Stimulated activated CD4-positive, alpha-beta T cell treated with anti-CD3 and anti-CD28 coated beads, Interleukin-4, amount 100 ng/mL, for 24 hours (primary cell): ENCODE data around the gene CLEC2A.
"Not testable (repeated sequence)": the region's sequence is repeated elsewhere in the genome, so short reads cannot be mapped to it uniquely, and the experiment has no call there.

Experiments used
- DNase-seq: peaks from one replicate; pipeline ENCODE4 v3.0.0-alpha.2; 2020

Gene CLEC2A

GRCh38 chr12:9932270-9932669 lies at the start of gene CLEC2A:
CLEC2A (minus strand) TSS chr12:9932370; CDS start chr12:9932329, 41 bp downstream.
- DNase-seq, result no peak

GRCh38 chr12:9980126-9980525 lies 48.0 kb upstream of the CLEC2A start:
- no peak for DNase-seq

- DNase-seq, result no peak
Measured at GRCh38 chr12:9977916-9978315, 45.7 kb upstream of the CLEC2A start.

GRCh38 chr12:9976626-9977025 lies 44.5 kb upstream of the CLEC2A start:
- DNase-seq, result not testable (repeated sequence)

- no peak for DNase-seq
Measured at GRCh38 chr12:9975614-9976013, 43.4 kb upstream of the CLEC2A start.

GRCh38 chr12:9974731-9975130 lies 42.6 kb upstream of the CLEC2A start:
- not testable (repeated sequence) for DNase-seq

- DNase-seq, result no peak
Measured at GRCh38 chr12:9973949-9974348, 41.8 kb upstream of the CLEC2A start.

- no peak for DNase-seq
Measured at GRCh38 chr12:9971181-9971580, 39.0 kb upstream of the CLEC2A start, which contains the start of gene CLEC12A. CLEC12A (plus strand) TSS chr12:9971409; CDS start chr12:9971597, 188 bp downstream.

GRCh38 chr12:9969673-9970072 lies 37.5 kb upstream of the CLEC2A start:
- DNase-seq, result no peak

GRCh38 chr12:9961901-9962300 lies 29.7 kb upstream of the CLEC2A start:
- DNase-seq, result no peak

- no peak for DNase-seq
Measured at GRCh38 chr12:9961106-9961505, 28.9 kb upstream of the CLEC2A start.

GRCh38 chr12:9960590-9960989 lies 28.4 kb upstream of the CLEC2A start:
- DNase-seq, result no peak

- DNase-seq, result no peak
Measured at GRCh38 chr12:9957834-9958233, 25.7 kb upstream of the CLEC2A start.

- DNase-seq, result not testable (repeated sequence)
Measured at GRCh38 chr12:9952954-9953729, 21.0 kb upstream of the CLEC2A start.

- DNase-seq, result peak; percentile 15
Measured at GRCh38 chr12:9951026-9951675, 19.0 kb upstream of the CLEC2A start.

GRCh38 chr12:9948606-9949296 lies 16.6 kb upstream of the CLEC2A start:
- no peak for DNase-seq

- DNase-seq, result no peak
Measured at GRCh38 chr12:9947674-9948073, 15.5 kb upstream of the CLEC2A start.

- no peak for DNase-seq
Measured at GRCh38 chr12:9944391-9944790, 12.2 kb upstream of the CLEC2A start.

- DNase-seq, result peak; percentile 10
Measured at GRCh38 chr12:9943240-9943639, 11.1 kb upstream of the CLEC2A start.

- DNase-seq, result no peak
Measured at GRCh38 chr12:9941838-9942237, 9.7 kb upstream of the CLEC2A start.

- no peak for DNase-seq
Measured at GRCh38 chr12:9940375-9940774, 8.2 kb upstream of the CLEC2A start.

- no peak for DNase-seq
Measured at GRCh38 chr12:9936591-9936990, 4.4 kb upstream of the CLEC2A start.

- DNase-seq, result no peak
Measured at GRCh38 chr12:9935026-9935425, 2.9 kb upstream of the CLEC2A start.

- no peak for DNase-seq
Measured at GRCh38 chr12:9933958-9934357, 1.8 kb upstream of the CLEC2A start.
